ENCODE results near the gene C6orf136. TPM values are rescaled to one million over a fixed set of nuclear protein-coding genes. Genes with fewer than 3 reads are reported as not detected.

Gene C6orf136
- total and polyA plus RNA-seq, 2 donors from 2014 or later, result 27.4 to 45.6 TPM

GRCh38 chr6:30685157-30686008 is 38.5 kb downstream of the C6orf136 start:
- FAIRE-seq (no peak), DNase-seq (peak in 1 of 5 donors; percentile 76)
- Histone ChIP-seq H3K27ac (ENCODE audit: low read depth in 2 of 2, low read length in 2 of 2) (peak overlapping the region; percentile 97 to 98), H3K9ac (ENCODE audit: low read length in 3 of 3) (peak overlapping the region in 2 of 3 donors; percentile 91 to 94), H3K4me3 (ENCODE audit: low read length in 3 of 3) (peak overlapping the region; percentile 77 to 88 (median 79)), H3K36me3 (ENCODE audit: control insufficient read depth in 2 of 3, insufficient read depth in 3 of 3, low read length in 3 of 3) (no peaks in the 10 kb centered on the region), H3K9me3 (ENCODE audit: control insufficient read depth in 2 of 3, insufficient read depth in 1 of 3, low read length in 3 of 3) (no peaks in the 10 kb centered on the region), H3K4me1 (ENCODE audit: control insufficient read depth in 2 of 3, insufficient read depth in 2 of 3, low read depth in 1 of 3, low read length in 3 of 3) (peaks cover 3 to 20% (median 18%) of the 10 kb centered on the region in 3 donors), H3K27me3 (ENCODE audit: control insufficient read depth, insufficient read depth, low read length) (no peaks in the 10 kb centered on the region)
- TF ChIP-seq CTCF (IDR thresholded peaks at IDR 0.05; ENCODE audit: borderline replicate concordance, extremely low read depth, insufficient read depth), result no peak
- intact Hi-C loops (cut with DNase I), result no loop called here

GRCh38 chr6:30686009-30686907 is 39.3 kb downstream of the C6orf136 start, which contains the start of gene PPP1R18:
Gene PPP1R18, minus strand, starts transcription at chr6:30686645. Its CDS starts 627 bp downstream, at chr6:30686018.
- Histone ChIP-seq H3K27me3 (ENCODE audit: control insufficient read depth, insufficient read depth, low read length) (no peaks in the 10 kb centered on the region), H3K9me3 (ENCODE audit: control insufficient read depth in 2 of 3, insufficient read depth in 1 of 3, low read length in 3 of 3) (no peaks in the 10 kb centered on the region), H3K4me3 (ENCODE audit: low read length in 3 of 3) (peak within 1 kb of the TSS; percentile 77 to 88 (median 79)), H3K27ac (ENCODE audit: low read depth in 2 of 2, low read length in 2 of 2) (peak within 1 kb of the TSS; percentile 97 to 98), H3K36me3 (ENCODE audit: control insufficient read depth in 2 of 3, insufficient read depth in 3 of 3, low read length in 3 of 3) (no peaks in the 10 kb centered on the region), H3K9ac (ENCODE audit: low read length in 3 of 3) (peak within 1 kb of the TSS; percentile 72 to 94 (median 91)), H3K4me1 (ENCODE audit: control insufficient read depth in 2 of 3, insufficient read depth in 2 of 3, low read depth in 1 of 3, low read length in 3 of 3) (peaks cover 3 to 22% (median 22%) of the 10 kb centered on the region in 3 donors)
- intact Hi-C loops (cut with DNase I), result no loop called here
- FAIRE-seq, result no peak
- TF ChIP-seq CTCF (IDR thresholded peaks at IDR 0.05; ENCODE audit: borderline replicate concordance, extremely low read depth, insufficient read depth), result no peak
- peak in 4 of 5 donors; percentile 69 to 95 (median 78) for DNase-seq

GRCh38 chr6:30686908-30687658 is 40.1 kb downstream of the C6orf136 start:
- Histone ChIP-seq H3K4me1 (ENCODE audit: control insufficient read depth in 2 of 3, insufficient read depth in 2 of 3, low read depth in 1 of 3, low read length in 3 of 3) (peaks cover 3 to 26% (median 24%) of the 10 kb centered on the region in 3 donors), H3K27ac (ENCODE audit: low read depth in 2 of 2, low read length in 2 of 2) (peak overlapping the region; percentile 97 to 98), H3K27me3 (ENCODE audit: control insufficient read depth, insufficient read depth, low read length) (no peaks in the 10 kb centered on the region), H3K4me3 (ENCODE audit: low read length in 3 of 3) (peak overlapping the region; percentile 69 to 79 (median 77)), H3K9me3 (ENCODE audit: control insufficient read depth in 2 of 3, insufficient read depth in 1 of 3, low read length in 3 of 3) (no peaks in the 10 kb centered on the region), H3K9ac (ENCODE audit: low read length in 3 of 3) (peak overlapping the region; percentile 42 to 94 (median 56)), H3K36me3 (ENCODE audit: control insufficient read depth in 2 of 3, insufficient read depth in 3 of 3, low read length in 3 of 3) (no peaks in the 10 kb centered on the region)
- no peak for TF ChIP-seq CTCF (IDR thresholded peaks at IDR 0.05; ENCODE audit: borderline replicate concordance, extremely low read depth, insufficient read depth)
- intact Hi-C loops (cut with DNase I), result no loop called here
- FAIRE-seq (no peak), DNase-seq (peak; percentile 95 to 98 (median 97))

Data from kidney (tissue), 14 donors.